ENCODE data around the gene WBP1.
"Not testable (repeated sequence)": the region's sequence is repeated elsewhere in the genome, so short reads cannot be mapped to it uniquely, and the experiment has no call there.

WBP1 gene

GRCh38 chr2:74427551-74427950 is 30.7 kb upstream of the WBP1 start:
- no peak for DNase-seq (ENCODE audit: low read depth)

DNA sequence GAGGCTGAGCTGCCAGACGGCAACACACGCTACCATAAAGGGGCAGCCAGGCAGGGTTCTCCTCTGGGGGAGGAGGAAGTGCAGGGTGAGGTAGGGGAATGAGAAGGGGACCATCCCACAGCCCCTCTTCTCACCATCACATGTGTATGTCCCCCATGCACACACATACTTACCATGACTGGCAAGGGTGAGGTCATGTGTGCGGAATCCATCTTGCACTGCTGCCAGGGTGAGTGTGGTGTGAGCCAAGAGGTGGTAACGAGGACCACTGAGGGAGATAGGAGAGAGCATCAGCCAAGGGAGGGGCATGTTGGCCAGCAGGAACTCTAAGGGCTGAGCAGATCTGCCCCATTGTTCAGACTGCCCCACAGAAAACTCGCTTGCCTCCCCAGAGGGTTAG is 29.6 kb upstream of the WBP1 start:
- no peak for DNase-seq (ENCODE audit: low read depth)

GRCh38 chr2:74429487-74430451 is 28.5 kb upstream of the WBP1 start:
- DNase-seq (ENCODE audit: low read depth) = no peak

- no peak for DNase-seq (ENCODE audit: low read depth)
Observed at GRCh38 chr2:74430502-74430901, 27.7 kb upstream of the WBP1 start.

- DNase-seq (ENCODE audit: low read depth) = no peak
Observed at GRCh38 chr2:74436111-74436805, 22.0 kb upstream of the WBP1 start.

GRCh38 chr2:74436848-74437695 is 21.2 kb upstream of the WBP1 start:
- DNase-seq (ENCODE audit: low read depth) = no peak

DNA sequence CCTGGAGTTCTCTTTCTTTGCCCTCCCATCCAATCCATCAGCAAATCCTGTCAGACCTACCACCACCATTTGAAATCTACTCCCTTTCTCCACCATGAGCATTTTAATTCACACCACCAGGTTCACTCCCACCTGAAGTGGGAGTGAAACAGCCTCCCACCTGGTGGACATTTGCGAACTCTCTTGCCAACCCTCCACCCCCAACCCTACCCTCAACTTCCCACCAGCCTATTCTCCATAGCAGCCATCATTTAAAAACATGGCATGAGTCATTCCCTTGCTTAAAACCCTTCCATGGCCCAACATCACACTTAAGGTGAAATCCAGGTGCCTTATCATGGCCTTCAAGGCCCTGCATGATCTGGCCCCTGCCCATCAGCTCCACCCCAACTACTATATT is 20.0 kb upstream of the WBP1 start:
- no peak for DNase-seq (ENCODE audit: low read depth)

DNA sequence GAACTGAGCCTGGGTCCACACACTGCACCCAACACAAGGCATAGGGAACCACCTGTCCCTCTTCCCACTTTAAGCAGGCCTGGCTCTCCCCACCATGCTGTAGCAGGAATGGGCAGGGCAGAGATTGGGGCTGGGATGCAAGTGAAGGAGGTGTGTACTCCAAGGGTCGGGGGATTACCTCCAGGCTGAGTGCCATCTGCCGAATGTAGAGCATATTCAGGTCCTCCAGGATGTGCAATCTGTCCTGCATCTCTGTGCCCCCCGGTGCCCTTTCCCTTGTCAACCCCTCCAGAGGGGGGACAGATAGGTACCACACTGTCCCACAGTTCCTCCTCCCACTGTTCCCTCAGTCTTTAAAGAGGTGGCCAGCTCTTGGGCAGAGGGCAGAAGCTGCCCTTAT is 18.9 kb upstream of the WBP1 start:
- no peak for DNase-seq (ENCODE audit: low read depth)

DNA sequence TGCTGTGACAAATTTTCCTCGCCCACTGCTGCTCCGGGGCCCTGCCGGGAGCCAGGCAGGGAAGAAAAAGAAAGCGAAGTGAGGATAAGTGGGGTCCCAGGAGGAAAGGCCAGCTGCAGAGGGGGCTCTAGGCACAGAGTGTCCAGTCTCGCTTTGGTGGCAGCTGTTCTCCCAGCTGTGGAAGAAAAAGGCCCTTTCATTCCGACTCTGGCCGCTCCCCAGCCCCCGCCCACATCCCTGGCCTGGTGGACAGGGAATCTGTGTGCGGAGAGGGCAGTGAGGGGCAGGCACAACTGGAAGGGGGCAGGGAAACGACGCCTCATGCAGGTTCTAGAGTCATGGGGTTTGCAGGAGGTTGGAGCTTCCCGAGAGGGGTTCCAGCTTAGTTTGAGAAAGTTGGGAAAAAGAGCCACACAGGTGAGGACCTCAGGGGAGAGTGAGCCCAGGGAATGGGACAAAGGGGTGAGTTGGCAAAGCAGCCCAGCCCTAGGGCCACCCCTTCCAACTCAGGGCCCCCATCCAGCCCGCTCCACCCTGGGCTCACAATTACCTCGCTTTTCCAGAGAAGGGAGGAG is 18.3 kb upstream of the WBP1 start:
- DNase-seq (ENCODE audit: low read depth) = no peak

GRCh38 chr2:74440378-74441169 is 17.7 kb upstream of the WBP1 start:
- peak; percentile 86 for DNase-seq (ENCODE audit: low read depth)

DNA sequence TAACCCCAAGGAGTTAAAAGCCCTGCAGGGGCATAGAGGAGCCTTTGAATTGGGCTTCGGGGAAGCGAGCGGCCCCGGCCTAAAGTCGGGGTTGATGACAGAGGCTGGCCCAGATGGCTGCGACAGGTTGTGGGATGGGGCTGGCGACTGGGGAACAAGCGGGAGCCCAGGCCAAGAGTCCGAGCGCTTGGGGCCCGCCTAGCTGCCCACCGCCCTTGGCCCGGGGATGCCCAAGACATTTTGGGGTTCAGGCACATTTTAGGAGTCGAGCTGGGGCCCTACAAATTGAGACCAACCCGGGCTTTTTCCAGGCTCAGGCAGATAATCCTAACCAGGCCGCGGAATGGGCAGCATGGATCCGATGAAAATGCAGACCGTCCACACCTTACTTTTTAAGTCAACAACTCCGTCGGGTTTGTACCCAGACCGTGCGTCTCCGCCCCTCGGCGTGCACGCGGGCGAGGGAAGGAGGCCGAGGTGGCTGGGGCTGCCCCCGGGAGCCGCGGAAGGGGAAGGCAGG is 17.0 kb upstream of the WBP1 start:
- DNase-seq (ENCODE audit: low read depth) = no peak

- DNase-seq (ENCODE audit: low read depth) = no peak
Observed at GRCh38 chr2:74441690-74442482, 16.4 kb upstream of the WBP1 start, which contains the start of gene RTKN. Gene RTKN (minus strand): TSS chr2:74441937. CDS start chr2:74441816, 121 bp downstream.

DNA sequence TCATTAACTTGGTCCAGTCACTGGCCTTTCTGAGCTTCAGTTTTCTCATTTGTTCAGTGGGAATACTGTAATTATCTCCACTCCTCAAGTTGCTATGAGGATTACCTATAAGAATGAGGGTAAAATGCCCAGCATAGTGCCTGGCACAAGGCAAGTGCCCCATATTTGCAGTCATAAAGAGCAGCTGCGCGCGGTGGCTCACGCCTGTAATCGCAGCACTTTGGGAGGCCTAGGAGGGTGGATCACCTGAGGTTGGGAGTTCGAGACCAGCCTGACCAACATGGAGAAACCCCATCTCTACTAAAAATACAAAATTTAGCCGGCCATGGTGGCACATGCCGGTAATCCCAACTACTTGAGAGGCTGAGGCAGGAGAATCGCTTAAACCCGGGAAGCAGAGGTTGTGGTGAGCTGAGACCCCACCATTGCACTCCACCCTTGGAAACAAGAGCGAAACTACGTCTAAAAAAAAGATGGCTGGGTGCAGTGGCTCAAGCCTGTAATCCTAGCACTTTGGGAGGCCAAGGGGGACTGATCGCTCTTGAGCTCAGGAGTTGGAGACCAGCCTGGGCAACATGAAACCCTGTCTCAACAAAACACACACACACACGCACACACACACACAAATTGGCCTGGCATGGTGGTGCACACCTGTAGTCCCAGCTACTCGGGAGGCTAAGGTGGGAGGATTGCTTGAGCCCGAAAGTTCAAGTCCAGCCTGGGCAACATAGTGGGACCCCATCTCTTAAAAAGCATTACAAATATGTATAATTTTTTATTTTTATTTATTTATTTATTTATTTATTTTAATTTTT is 15.5 kb upstream of the WBP1 start:
- not testable (repeated sequence) for DNase-seq (ENCODE audit: low read depth)

- no peak for DNase-seq (ENCODE audit: low read depth)
Observed at GRCh38 chr2:74444498-74445318, 13.5 kb upstream of the WBP1 start.

- no peak for DNase-seq (ENCODE audit: low read depth)
Observed at GRCh38 chr2:74447230-74447999, 10.8 kb upstream of the WBP1 start.

DNA sequence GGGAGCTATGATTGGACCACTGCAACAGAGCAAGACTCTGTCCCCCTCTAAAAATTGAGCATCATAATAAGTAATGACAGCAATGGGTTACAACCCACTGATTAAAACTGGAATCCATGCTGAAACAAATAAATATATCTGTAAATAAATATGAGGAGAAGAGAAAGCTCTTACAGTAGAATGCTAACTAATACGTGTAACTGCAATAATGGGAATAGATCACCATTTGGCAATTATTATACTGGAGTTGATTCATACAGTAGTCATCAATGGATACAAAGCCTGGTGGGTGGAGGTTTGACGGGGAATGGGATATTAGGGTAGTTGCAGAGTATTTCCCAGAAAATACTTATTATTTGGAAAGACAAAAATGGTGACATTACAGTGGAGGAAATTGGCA is 9.5 kb upstream of the WBP1 start:
- no peak for DNase-seq (ENCODE audit: low read depth)

- DNase-seq (ENCODE audit: low read depth) = no peak
Observed at GRCh38 chr2:74450570-74451190, 7.6 kb upstream of the WBP1 start.

Data from CMK (cell line).